HG03378 (cell line): Measurements from ENCODE around the gene NPAS3.
"Not testable (repeated sequence)": the region's sequence is repeated elsewhere in the genome, so short reads cannot be mapped to it uniquely, and the experiment has no call there.

Source experiments
- ATAC-seq: cut with Tn5 transposase; IDR thresholded peaks from one replicate; pipeline ENCODE4 v1.9.1; 2021; ENCODE audit warnings: mild to moderate bottlenecking, moderate library complexity; ENCODE audit not compliant: unreplicated experiment

The NPAS3 gene

GRCh38 chr14:33068040-33068439 is 129.4 kb downstream of the NPAS3 start:
- ATAC-seq, result no peak

DNA sequence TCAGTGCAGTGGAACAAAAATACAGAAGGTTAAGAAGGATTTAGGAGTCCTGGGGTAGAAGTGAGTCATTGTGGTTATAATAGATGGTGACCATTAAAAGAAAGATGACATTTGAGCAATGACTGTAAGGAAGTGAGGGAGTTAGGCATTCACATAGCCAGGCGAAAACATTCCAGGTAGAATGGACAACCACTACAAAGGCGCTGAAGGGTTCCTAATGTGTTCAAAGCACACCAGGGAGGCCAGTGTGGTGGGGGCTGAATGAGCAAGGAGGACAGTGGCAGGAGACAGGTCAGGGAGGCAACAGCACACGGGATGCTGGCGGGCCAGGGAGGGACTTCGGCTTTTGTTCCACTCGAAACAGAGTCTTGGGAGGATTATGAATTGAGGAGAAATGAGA is 129.9 kb downstream of the NPAS3 start:
- ATAC-seq, result no peak

GRCh38 chr14:33070475-33070874 is 131.8 kb downstream of the NPAS3 start:
- ATAC-seq, result no peak

GRCh38 chr14:33073023-33073422 is 134.3 kb downstream of the NPAS3 start:
- no peak for ATAC-seq

- ATAC-seq, result no peak
Observed at GRCh38 chr14:33081259-33081658, 142.6 kb downstream of the NPAS3 start.

- ATAC-seq, result no peak
Observed at GRCh38 chr14:33085799-33086198, 147.1 kb downstream of the NPAS3 start.

DNA sequence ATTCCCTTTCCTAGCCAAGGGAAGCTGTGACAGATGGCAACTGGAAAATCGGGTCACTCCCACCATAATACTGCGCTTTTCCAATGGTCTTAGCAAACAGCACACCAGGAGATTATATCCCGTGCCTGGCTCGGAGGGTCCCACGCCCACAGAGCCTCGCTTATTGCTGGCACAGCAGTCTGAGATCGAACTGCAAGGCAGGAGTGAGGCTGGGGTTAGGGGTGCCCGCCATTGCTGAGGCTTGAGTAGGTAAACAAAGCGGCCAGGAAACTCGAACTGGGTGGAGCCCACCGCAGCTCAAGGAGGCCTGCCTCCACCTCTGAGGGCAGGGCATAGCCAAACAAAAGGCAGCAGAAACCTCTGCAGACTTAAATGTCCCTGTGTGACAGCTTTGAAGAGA is 149.6 kb downstream of the NPAS3 start:
- not testable (repeated sequence) for ATAC-seq

GRCh38 chr14:33098016-33098415 is 159.3 kb downstream of the NPAS3 start:
- ATAC-seq, result no peak

GRCh38 chr14:33103489-33103888 is 164.8 kb downstream of the NPAS3 start:
- ATAC-seq, result no peak

- no peak for ATAC-seq
Observed at GRCh38 chr14:33103966-33104365, 165.3 kb downstream of the NPAS3 start.

- no peak for ATAC-seq
Observed at GRCh38 chr14:33110737-33111443, 172.2 kb downstream of the NPAS3 start.

- ATAC-seq, result no peak
Observed at GRCh38 chr14:33114331-33114730, 175.7 kb downstream of the NPAS3 start.

DNA sequence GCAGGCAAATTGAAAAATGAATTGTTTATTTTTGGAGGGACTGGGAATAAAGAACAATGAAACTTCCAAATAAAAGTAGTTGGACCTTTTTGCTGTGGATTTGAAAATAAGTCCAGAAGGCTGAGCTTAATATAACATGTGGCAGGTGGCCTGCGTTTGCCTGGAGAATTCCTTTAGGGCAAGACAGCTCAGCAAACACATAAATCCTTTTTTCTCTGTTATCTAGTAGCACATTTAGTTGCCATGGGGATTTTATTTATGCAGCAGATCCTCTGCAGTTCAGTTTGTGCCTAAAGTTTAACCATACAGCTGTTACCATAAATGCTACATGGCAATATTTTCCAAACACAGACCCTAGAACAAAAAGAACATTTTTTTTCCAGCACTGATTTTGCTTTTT is 180.0 kb downstream of the NPAS3 start:
- no peak for ATAC-seq

GRCh38 chr14:33120341-33120740 is 181.7 kb downstream of the NPAS3 start:
- no peak for ATAC-seq

DNA sequence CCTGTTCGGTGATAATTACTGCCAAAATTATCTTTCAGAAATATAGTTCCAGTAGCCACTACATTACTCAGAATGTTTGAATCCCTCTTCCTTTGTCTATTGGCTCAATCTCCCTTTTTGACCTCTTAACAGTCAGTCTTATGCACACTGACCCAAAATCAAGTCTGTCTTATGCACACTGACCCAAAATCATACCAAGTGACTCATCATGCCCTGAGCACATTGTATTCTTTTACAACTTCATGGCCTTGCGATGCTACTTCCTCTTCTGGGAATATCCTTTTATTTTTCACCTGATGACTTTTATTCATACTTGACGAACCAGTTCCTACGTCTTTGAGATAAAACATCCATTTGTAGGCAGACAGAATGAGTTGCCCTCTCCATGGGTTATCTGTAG is 182.3 kb downstream of the NPAS3 start:
- no peak for ATAC-seq

- no peak for ATAC-seq
Observed at GRCh38 chr14:33123281-33123680, 184.6 kb downstream of the NPAS3 start.

DNA sequence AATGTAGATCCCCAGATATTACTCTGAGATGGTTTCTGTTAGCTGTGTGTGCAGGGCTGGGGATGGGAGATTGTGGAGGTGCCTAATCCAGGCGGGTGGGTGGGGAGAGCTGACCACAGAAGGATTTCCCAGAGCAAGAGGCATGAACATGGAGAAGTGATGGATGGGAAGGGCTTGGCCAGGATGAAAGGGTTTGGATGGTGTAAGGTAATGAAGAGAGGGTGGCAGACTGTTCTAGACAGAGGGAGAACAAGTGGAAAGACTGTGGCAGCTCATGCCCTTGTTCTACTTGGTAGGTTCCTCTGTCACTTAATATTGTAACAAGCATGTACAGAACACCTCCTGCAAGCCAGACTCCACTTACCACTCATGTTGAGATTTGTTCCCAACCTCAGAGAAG is 187.8 kb downstream of the NPAS3 start:
- ATAC-seq, result no peak

DNA sequence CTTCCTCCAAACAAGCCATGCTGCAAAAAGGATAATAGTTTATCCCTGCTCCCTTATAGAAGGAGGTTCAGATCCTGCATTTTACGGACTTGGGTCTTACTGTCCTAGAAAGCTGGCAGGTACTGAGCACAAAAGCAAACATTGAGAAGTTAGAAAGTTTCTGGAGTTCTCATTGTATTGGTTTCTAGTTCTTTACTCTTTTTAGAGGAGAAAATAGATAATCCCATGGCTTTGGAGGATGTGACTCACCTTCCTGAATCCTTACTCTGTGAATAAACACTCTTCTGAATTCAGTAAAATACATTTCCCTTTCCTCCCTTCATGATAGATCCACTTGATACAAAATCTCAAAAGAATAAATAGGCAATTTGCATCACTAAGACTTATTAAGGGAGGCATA is 188.9 kb downstream of the NPAS3 start:
- ATAC-seq, result no peak

GRCh38 chr14:33131801-33132200 is 193.1 kb downstream of the NPAS3 start:
- no peak for ATAC-seq

- ATAC-seq, result no peak
Observed at GRCh38 chr14:33134162-33134561, 195.5 kb downstream of the NPAS3 start.

GRCh38 chr14:33134975-33135374 is 196.3 kb downstream of the NPAS3 start:
- no peak for ATAC-seq

DNA sequence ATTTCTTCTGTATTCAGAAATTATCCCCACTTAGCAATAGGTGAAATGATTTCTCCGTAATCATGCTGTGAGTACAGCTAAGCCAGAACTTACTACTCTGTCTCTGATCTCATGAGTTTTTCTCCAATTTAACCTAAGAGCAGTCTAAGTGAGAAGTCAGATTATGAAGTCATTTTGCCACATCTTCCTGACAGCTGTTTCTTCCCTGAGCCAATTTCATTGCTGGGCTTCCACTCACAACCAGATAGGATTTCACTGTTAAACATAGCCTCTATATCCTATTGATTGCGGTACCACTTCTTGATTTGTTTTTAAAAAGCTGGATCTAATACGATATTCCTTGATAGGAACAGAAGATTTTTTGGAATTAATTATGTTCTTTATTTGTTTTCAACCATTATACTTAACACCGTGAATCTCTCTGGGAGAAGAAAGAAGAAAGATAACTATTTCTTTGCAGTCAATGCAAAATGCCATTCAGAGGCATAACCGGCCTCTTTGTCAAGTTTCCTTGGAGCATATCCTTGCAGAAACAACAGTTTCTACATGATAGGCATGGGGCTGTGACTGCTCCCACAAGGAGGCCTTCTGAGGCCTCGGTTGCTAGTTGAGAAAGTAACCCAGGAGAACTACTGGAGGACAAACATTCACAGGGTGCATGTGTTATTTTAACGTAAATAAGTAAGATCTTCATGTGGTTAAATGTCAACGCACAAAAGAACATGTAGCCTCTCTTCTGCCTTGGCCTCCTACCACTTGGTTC is 212.2 kb downstream of the NPAS3 start:
- no peak for ATAC-seq

DNA sequence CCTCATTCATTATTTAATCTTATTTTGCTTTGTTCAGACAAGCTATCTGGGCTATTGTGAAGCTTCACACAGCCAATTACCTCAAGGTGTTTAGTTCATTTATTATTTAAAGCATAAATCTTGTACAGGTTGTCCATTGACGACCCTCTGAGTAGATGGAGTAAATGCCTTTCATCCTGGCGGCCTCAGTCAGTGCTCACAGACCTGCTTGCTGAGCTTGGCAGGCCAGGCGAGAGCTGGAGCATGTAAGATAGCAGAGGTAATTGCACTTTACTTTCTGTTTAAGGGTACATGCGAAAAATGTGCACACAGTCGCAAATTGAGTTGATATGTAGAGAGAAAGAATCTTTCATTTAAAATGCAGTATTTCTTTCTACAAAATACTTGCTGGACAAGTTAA is 224.4 kb downstream of the NPAS3 start:
- no peak for ATAC-seq
